Panc1 (cell line): ENCODE results near the gene CCM2L.

Experiments
- CTCF ChIP-seq: fragments of 450-650 bp; IDR thresholded peaks from 2 replicates; pipeline ENCODE4 v1.5.1; 2017; ENCODE audit warnings: mild to moderate bottlenecking
- POLR2AphosphoS5 ChIP-seq: IDR thresholded peaks from 2 replicates; pipeline ENCODE4 v1.6.1; 2012; ENCODE audit warnings: mild to moderate bottlenecking, low read depth, low read length, moderate library complexity

- TF ChIP-seq CTCF = no peak
- TF ChIP-seq POLR2AphosphoS5 = no peak
These were observed 10.9 kb downstream of the CCM2L start for GRCh38 chr20:32021091-32021490.
